Activated naive CD8-positive, alpha-beta T cell treated with anti-CD3 and anti-CD28 coated beads, Interleukin-2, amount 50 U/mL, for 16 hours (primary cell): ENCODE results near the gene IFT88.
A peak's percentile ranks its signal among the peaks of the same experiment; 100 is the strongest.

Experiments
- DNase-seq: peaks from one replicate; pipeline ENCODE4 v3.0.0-alpha.2; 2020; ENCODE audit warnings: low read depth, low spot score

Gene IFT88, protein sequence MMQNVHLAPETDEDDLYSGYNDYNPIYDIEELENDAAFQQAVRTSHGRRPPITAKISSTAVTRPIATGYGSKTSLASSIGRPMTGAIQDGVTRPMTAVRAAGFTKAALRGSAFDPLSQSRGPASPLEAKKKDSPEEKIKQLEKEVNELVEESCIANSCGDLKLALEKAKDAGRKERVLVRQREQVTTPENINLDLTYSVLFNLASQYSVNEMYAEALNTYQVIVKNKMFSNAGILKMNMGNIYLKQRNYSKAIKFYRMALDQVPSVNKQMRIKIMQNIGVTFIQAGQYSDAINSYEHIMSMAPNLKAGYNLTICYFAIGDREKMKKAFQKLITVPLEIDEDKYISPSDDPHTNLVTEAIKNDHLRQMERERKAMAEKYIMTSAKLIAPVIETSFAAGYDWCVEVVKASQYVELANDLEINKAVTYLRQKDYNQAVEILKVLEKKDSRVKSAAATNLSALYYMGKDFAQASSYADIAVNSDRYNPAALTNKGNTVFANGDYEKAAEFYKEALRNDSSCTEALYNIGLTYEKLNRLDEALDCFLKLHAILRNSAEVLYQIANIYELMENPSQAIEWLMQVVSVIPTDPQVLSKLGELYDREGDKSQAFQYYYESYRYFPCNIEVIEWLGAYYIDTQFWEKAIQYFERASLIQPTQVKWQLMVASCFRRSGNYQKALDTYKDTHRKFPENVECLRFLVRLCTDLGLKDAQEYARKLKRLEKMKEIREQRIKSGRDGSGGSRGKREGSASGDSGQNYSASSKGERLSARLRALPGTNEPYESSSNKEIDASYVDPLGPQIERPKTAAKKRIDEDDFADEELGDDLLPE

DNA sequence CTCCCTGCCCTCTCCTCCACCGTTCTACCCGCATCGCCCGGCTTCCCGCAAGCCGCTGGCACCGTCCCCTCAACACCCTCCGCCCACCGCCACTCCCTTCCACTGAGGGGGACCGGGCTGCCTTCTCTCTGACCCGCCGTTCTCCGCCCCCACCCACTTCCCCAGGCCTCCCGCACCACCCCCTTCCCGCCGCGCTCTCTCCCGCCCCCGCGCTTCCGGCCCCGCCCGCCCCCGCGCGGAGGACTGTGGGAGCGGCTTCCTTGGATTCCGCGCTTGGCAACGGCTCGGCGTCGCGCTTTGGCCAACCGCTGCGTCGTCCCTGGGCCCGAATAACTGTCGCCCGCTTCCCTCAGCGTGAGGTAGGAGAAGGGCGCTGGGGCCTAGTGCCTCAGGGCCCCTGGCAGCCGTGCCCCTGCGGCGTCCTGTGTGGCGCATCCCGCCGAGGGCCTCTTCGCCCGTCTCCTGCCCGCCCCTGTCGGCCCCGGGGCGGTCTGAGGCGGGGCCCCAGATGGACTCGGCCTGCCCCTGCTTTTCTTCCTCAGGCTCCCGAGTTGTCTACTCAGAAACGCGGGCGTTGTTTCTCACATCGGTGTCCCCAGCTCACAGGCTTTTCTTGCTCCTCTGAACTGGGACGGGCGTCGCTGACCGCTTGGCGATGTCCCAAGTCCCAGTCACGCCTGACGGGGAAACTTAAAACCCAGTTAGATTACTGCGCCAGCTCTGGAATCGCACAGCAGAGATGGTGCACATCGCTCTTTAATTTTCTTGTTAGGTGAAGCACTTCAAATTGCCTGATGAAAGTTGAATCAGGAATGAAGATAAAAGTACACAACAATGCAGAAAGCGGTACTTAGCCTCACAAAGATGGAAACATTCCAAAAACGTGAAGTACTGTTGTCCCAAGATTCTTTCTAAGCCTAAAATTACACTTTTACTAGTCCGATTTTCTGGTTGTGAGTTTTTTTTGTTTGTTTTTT, at the start of gene IFT88:
Gene IFT88, plus strand, starts transcription at position 260 of the 977 bp plus-strand sequence. CDS start 7,229 bp downstream, outside the sequence.
- DNase-seq: peak; percentile 41

DNA sequence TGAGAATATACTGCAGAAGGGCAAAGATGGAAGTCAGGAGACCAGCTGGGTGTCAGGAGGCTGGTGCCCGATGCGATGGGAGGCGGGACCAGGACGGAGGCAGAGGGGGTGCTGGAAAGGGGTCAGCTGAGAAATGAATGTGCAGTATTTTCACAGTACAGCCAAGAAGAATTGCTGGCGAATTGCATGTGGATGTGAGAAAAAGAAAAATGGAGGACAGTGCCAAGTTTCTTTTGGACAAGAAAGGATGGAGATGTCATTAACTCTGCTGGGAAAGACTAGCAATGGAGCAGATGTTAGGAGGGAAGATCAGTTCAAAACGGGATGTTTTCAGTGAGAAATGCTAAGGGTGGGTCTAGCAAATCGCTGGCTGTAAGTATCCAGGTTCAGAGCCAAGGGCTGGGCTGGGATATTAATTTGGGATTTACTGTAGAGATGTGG, 48.3 kb upstream of the IFT88 start:
- DNase-seq: no peak

DNA sequence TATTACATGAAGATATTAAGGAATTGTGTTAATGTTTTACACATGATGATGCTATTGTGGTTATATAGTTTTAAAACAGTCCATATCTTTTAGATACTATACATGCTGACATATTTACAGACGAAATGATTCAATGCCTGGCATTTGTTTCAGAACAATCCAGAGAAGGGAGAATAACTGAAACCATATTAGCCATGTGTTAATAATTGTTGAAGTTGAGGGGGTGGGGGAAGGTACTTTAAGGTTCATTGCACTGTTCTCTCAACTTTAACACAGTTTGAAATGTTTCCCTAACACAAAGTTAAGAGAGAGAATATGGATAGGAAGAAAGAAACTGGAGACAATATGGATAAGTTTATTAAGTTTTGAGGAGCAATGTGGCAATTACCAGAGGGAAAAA, 47.1 kb upstream of the IFT88 start:
- no peak for DNase-seq

DNA sequence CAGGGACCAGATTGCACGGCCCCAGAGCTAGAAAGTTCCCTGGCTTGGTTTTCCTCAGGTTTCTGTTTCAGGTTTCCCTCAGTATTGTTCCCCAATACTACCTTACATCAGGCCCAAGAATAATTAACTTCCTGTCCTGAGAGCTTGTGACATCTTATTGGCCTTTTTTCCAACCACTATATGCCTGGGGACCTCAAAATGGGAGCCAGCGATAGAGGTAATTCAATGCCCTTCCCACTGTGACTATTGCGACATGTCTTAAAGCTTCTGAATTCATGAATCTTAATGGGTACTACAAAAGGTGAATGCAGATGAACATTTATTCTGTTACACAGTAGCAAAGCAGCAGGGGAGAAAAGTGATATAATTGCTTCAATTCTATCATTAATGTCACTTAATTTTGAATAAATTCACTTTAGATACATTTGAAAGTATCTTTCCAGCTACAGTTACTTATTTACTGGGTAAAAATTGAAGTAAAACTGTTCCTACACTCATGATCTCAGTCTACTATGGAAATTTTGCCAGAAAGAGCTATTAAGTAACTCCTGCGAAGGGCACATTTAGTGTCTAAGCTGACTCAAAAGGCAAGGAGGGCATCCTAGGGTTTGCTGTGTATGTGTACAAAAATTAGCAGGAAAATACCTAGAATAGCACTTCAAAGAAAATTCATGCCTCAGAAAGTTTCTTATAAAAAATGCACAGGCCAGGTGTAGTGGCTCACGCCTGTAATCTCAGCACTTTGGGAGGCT, 45.4 kb upstream of the IFT88 start:
- DNase-seq: no peak

DNA sequence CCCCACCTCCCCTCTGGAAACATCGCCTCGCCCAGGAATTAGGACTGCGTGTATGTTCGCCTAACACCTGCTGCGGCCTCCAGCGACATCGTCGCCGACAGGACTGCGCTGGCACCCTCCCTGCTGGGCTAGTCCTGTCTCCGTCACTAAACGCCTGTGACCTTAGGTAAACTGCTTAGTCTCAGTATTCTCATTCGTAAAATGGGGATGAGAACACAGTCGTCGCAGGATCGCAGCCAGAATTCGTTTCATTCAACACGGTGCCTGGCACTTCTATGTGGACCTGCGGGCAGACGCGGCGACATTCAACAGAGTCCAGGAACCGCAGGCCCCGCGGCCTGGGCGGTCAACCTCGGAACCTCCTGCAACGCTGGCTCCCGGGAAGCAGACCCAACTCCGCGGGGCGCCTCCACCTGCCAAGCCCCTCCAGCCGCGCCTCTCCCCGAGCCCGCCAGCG, 41.8 kb upstream of the IFT88 start:
- no peak for DNase-seq

DNA sequence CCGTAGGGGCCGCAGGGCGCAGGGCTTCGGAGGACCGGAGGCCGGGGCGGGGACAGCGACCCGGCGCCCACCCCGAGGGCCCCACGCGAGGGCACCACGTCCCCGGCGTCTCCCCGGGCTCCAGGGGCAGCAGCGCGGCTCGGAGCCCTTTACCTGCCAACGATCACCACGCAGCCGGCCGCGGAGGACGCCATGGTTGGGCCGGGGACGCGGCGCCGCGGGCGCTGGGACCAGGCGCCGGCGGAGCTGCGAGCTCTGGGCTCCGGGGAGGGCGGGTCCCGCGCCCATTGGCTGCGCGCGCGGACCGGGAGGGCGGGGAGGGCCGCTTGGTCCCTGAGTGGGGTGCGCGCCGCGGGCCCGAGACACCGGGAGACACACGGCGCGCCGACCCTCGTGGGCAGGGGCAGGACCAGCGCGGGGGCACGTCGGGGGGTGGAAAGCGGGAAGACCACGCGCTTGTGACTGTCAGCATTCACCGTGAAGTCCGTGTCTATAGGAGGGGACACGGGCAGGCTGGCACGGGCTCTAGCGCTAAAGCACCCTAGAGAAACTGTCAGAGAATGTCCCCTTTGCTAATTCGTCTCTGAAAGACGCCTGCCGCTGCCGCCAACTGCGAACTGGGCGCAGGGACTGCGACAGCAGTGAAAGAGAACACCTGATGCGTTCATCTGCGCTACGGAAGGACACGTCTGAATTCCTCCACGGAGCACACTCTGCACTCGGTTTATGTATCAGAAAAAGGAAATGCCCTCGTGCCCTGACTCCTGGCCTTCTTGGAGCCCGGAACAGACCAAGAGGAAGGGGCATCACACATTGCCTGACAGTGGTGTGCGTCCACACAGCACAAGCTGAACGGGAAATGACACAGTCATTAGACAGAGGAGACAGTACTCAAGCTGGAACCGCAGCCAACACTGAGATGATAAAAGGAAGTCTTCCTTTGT, 41.1 kb upstream of the IFT88 start, which contains the start of gene CRYL1:
Gene CRYL1, minus strand, starts transcription at position 257 of the 944 bp plus-strand sequence. Its CDS starts 63 bp downstream, at position 194.
- DNase-seq: peak; percentile 34

DNA sequence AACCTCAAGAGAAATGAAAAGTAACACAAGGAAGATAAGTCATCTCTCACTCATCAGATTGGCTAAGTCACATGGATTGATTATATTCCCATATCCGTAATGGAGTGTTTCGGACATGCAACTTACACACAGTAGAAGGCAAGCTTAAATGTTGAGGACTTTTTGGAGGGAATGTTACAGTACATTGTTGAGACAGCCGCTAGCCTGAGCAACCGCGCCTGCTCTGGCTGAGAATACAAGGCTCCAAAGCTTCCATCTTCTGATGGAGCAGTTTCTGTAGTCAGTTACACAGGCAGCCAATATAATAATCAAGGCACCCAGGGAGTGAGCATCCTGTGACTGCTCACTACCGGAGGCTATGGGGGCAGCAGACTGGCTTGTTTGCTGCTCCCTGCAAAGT, 40.3 kb upstream of the IFT88 start:
- no peak for DNase-seq

DNA sequence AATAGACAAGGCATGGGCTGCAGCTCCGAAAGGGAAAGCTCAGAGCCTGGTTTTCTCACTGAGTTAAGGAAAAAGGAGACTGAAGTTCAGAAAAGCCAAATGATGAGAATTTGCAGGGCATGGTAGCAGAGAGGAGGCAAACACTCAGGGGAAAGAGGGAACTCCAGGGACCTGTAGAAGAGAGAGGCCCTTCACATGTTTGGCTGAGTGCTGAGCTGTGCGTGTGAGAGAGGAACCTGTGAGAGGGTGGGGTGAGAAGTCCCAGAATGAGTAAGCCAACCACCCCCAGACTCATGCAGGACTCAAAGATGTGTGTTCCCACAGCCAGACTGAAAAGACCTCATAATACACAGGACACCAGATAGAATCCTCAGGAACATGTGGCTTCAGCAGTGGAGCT, 38.5 kb upstream of the IFT88 start:
- no peak for DNase-seq

DNA sequence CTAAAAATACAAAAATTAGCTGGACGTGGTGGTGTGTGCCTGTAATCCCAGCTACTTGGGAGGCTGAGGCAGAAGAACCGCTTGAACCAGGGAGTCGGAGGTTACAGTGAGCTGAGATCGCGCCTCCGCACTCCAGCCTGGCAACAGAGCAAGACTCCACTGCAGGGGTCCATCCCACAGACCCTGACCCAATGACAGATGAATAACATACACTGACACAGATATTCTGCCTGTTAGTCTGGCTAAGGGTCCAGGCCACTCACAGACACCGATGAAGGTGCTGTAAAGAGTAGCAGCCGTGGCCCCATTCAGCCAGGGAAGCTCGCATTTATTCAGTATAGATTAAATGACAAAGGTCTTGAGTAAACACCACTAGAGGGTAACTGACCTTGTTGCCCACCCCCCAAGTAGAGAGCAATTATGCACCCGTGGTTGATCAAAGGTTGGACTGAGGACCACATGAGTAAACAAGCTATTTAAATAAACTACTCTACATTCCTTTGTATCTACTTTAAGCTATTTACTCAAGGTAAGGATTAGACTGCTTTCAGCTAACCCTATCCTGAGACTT, 32.8 kb upstream of the IFT88 start:
- DNase-seq: no peak

DNA sequence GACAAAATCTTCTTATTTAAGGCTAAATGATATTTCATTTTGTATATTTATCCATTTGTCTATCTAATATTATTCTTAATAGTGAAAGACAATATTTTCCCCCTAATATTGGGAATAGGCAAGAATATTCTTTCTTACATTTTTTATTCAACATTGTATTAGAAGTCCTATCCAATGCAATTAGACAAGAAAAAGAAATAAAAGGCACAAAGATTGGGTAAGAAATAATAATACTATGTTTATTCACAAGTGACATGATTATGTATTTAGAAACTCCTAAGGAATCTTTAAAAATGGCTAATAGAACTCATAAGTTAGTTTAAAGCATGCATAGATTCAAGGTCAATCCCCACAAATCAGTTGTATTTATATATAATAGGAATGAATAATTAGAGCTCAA, 30.0 kb upstream of the IFT88 start:
- no peak for DNase-seq

DNA sequence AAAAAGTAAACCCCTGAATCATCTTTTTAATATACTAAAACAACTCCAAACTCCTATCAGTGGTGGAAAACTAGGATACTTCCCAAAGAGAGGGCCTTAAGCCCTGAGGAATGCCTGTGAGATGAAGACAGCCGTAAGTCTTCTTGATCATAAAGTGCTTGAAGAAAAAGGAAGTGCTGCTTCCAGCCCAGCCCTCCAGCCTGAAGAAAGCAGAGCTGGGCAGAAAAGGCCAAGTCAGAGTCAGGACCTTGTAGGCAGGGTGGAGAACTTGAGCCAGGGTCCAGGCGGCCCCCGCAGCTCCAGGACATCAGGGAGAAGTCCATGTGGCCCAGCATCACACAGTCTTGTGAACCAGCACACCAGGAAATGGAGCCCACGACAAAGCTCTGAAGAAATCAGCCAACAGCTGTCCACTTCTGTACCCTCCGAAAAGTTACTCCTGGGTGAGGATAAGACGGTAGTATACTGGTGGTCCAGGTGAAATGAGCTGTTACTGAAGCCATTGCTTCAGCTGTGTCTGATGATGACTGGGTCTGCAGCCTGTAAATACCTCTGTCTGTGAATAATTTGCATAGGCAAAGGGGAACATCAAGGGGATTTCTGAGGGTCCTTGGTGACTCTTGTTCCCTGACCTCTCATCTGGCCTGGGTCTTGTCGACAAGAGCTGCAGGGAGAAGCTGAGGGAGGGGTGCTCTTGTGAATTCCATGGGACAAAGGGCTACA, 22.6 kb upstream of the IFT88 start:
- DNase-seq: no peak

DNA sequence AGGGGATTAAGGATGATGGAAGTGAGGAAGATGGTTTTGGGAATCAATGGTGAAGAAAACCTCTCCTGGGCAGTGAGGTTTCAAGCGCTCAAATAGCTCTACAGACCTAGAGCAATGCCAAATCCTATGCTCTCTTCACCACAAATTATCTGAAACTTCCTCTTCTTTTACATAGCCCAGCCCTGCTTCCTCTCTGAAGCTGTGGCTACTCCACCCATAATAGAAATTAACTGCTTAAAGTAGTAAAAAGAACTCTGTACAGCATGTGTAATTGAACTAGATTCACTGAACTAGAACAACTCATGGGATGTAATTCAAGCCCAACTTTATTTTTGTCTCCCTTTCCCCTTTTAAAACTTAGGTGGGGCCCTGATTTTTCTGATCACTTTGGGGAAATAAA, 20.4 kb upstream of the IFT88 start:
- DNase-seq: no peak

DNA sequence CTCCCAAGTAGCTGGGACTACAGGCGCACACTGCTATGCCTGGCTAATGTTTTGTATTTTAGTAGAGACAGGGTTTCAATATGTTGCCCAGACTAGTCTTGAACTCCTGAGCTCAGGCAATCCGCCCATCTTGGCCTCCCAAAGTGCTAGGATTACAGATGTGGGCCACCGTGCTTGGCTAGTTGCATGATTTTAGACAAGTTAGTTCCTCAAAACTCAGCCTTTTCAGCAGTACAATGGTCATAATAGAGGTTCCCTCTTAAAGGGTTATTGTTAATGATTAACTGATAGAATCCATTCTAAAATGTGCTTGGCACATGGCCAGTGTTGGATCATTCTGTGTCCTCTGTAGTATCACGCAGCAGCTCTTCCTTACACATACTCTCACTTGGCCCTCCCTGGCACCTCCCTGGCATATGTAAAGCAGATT, 19.5 kb upstream of the IFT88 start:
- no peak for DNase-seq

DNA sequence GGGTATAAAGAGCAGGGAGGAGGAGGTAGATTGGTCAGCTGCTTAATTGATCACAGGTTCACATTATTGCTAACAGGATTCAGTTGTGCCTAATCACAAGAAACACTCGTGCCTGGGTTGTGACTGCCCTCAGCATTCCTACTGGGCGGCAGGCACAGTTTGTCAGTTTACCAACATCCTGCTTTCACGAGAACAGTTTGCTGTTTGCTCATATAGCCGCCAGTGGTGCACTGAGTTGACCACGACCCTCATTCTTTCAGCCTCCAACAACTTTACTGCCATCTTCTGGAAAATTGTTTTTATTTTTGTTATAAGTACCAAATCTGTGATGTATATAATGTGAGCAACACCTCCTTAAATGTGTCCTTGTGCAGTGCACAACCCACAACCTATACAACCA, 16.2 kb upstream of the IFT88 start:
- no peak for DNase-seq

DNA sequence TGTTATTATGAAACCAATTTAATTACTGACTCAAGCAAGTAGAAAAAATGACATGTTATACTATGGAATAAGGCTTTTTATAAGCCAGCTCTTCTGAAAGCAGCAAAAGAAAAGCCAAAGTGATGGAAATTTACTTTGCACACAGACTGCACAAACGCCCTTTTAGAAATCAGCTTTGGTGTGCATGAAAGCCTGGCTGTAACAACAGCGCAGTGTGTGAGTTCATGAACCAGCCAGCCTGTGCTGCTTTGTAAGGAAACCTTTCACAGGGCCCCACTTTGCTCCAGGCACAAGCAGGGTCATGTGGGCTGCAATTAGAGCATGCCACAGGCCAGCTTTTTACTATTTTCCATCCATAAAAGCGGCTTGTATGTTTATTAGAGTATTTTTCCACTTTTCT, 13.6 kb upstream of the IFT88 start:
- DNase-seq: no peak

DNA sequence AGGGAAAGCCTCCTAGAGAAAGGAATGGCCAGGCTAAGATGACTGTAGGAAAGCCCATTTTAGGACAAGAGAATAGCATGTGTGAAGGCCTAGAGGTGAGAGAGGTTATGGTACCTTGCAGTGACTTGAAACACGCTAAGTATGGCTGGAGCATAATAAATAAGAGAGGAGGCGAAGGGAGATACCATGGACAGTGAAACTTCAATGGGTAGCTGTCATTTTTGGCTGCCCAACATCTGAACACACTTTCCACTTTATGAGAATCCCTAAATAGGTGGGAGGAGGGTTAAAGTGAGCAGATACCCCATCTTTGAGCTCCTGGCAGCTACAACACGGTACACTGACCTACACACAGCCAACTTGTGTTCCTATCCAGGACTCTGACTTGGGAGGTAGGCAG, 8.0 kb upstream of the IFT88 start:
- DNase-seq: no peak

DNA sequence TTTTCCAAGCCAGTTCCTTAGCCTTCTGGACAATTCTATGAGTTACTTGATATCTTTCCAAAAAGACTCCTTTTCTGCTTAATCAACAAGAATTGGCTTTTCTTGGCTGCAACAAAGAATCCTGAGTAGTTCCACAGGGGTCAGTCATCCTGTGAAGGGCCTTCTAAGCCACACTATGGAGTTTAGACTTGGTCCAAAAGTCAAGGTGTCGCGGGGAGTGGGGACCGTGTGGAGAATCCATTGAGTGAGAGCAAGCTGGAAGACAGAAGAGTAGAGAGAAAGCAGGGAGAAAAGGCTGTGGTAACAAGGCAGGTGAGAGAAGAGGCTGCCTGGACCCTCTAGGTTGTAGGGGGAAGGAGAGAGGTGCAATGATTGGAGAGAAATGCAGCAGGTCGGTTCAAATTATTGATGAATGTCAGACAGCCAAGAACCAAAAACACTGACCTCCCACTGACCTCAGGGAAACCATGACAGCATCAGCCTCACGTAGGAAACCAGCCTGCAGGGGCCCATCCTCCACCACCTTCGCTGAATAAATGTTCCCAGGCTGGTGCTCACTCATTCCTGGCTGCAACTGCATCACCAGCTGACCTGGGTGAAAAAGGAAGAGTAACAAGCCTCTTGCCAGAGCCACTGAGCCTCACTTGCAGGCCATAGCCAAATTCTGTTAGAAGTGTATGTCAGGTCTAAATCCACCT, 7.1 kb upstream of the IFT88 start:
- no peak for DNase-seq

DNA sequence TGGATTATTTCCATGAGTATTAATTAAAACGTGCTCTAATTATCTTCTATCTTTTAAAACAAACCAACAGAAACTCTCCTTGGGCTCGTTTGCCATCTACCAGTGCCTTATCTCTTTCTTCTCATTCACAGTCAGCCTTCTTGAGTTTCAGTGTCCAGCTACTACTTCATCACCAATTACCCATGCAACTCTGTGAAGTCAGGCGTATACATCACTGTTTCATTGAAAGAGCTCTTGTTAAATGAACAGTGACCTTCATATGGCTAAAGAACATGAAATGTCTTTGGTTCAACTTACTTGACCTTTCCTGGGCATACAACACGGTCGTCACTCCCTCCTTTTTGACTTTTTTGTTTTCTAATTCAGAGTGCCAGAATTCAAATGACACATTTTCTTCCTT, 5.2 kb upstream of the IFT88 start:
- no peak for DNase-seq
